OCI-LY7 (cell line): ENCODE data around the gene MIB1. TPM values are rescaled to one million over a fixed set of nuclear protein-coding genes. Genes with fewer than 3 reads are reported as not detected.

Source experiments
- BruUV-seq: library from RNA; stranded (reverse); fragments of 400-500 nt; replicated peaks from 2 replicates; lab custom pipeline; 2021; lab: Mats Ljungman, UMichigan
- CTCF ChIA-PET: fragments of 300-600 bp; sonication (Branson Sonifier 250); formaldehyde crosslinking; loops from one replicate; lab custom pipeline; 2022; ENCODE audit warnings: antibody characterized with exemption; ENCODE audit not compliant: unreplicated experiment; lab: Charles Lee
- POLR2A ChIA-PET: fragments of 300-600 bp; sonication (Branson Sonifier 250); formaldehyde crosslinking; loops from one replicate; lab custom pipeline; 2022; ENCODE audit warnings: antibody characterized with exemption; lab: Charles Lee
- DNase-seq: peaks from one replicate; pipeline ENCODE4 v3.0.0-alpha.2; 2015; ENCODE audit warnings: low spot score
- H2AFZ ChIP-seq: fragments of 200-600 bp; sonication (generic), shearing (Covaris generic); 2 replicates; pipeline ENCODE4 v1.6.1; 2014; ENCODE audit warnings: mild to moderate bottlenecking, antibody characterized with exemption, low read length, moderate library complexity
- H3K27ac ChIP-seq: fragments of 200-600 bp; sonication (generic); 2 replicates; pipeline ENCODE4 v1.5.1; 2014; ENCODE audit warnings: mixed run types, low read depth, mild to moderate bottlenecking, moderate library complexity, low read length, inconsistent platforms; ENCODE audit not compliant: poor library complexity, severe bottlenecking
- H3K36me3 ChIP-seq: fragments of 200-600 bp; sonication (generic); 2 replicates; pipeline ENCODE4 v1.6.1; 2014; ENCODE audit warnings: mild to moderate bottlenecking, antibody characterized with exemption, low read length, moderate library complexity, mixed read lengths; ENCODE audit not compliant: insufficient read depth
- H3K4me1 ChIP-seq: fragments of 200-600 bp; sonication (generic); 2 replicates; pipeline ENCODE4 v1.5.1; 2014; ENCODE audit warnings: mild to moderate bottlenecking, low read length; ENCODE audit not compliant: insufficient read depth, poor library complexity, severe bottlenecking
- H3K4me2 ChIP-seq: fragments of 200-600 bp; sonication (generic); 2 replicates; pipeline ENCODE4 v1.6.1; 2014; ENCODE audit warnings: mild to moderate bottlenecking, low read length
- H3K4me3 ChIP-seq: fragments of 200-600 bp; sonication (generic); 2 replicates; pipeline ENCODE4 v1.5.1; 2014; ENCODE audit warnings: mild to moderate bottlenecking, low read depth, low read length; ENCODE audit not compliant: poor library complexity, severe bottlenecking
- H3K79me2 ChIP-seq: fragments of 200-600 bp; sonication (generic); 2 replicates; pipeline ENCODE4 v1.6.1; 2016; ENCODE audit warnings: low read depth, mild to moderate bottlenecking, low read length, moderate library complexity, mixed read lengths; ENCODE audit not compliant: insufficient read depth
- H3K9me2 ChIP-seq: fragments of 200-600 bp; sonication (generic); 2 replicates; pipeline ENCODE4 v1.6.1; 2016; ENCODE audit warnings: mild to moderate bottlenecking, low read length, mixed read lengths; ENCODE audit not compliant: insufficient read depth
- H3K9me3 ChIP-seq: fragments of 200-600 bp; sonication (generic); 2 replicates; pipeline ENCODE4 v1.6.1; 2014; ENCODE audit warnings: mild to moderate bottlenecking, mixed run types, low read length, mixed read lengths
- H4K20me1 ChIP-seq: fragments of 200-600 bp; sonication (generic); 2 replicates; pipeline ENCODE4 v1.6.1; 2014; ENCODE audit warnings: mild to moderate bottlenecking, antibody characterized with exemption, low read length, moderate library complexity, mixed read lengths; ENCODE audit not compliant: insufficient read depth
- CTCF ChIP-seq: fragments of 200-600 bp; sonication (generic); conservative IDR thresholded peaks from 2 replicates; pipeline ENCODE4 v1.5.1; 2014; ENCODE audit warnings: mild to moderate bottlenecking, antibody characterized with exemption, low read length, moderate library complexity, mixed read lengths
- EZH2phosphoT487 ChIP-seq: fragments of 200-600 bp; sonication (generic); IDR thresholded peaks from 2 replicates; pipeline ENCODE4 v1.6.1; 2018; ENCODE audit warnings: low read depth, borderline replicate concordance, mild to moderate bottlenecking, mixed run types, antibody characterized with exemption, low read length, moderate library complexity, mixed read lengths
- intact Hi-C: fragments of 100-400 bp; cut with micrococcal nuclease; formaldehyde crosslinking; loops from one replicate; pipeline ENCODE4 v1.10.0; 2022; ENCODE audit not compliant: unreplicated experiment
- small RNA-seq: library from RNA; depleted of rRNA; stranded (forward); fragments of <200 nt; gene quantifications from one replicate; pipeline ENCODE3, GENCODE V24; 2014
- total RNA-seq, 2 experiments: library from RNA; depleted of rRNA in 1 of 2; stranded (reverse); fragments of >200 nt in 1 of 2; shearing (Covaris generic) in 1 of 2; gene quantifications; 2 replicates each; pipeline ENCODE4 v1.2.3, GENCODE V29; 2014 to 2022

Gene MIB1
- total RNA-seq, 2 experiments from 2014 or later: 40.5 to 81.6 TPM

- Histone ChIP-seq H3K36me3 (no peaks in the 10 kb centered on the region), H3K9me3 (peaks cover 5% of the 10 kb centered on the region; the same call in 1 of the 2 replicates), H2AFZ (no peak overlapping the region), H3K27ac (no peak overlapping the region), H3K9me2 (no peaks in the 10 kb centered on the region), H3K4me3 (no peak overlapping the region), H4K20me1 (no peaks in the 10 kb centered on the region), H3K4me1 (no peaks in the 10 kb centered on the region), H3K4me2 (no peak overlapping the region), H3K79me2 (no peaks in the 10 kb centered on the region)
- ChIA-PET POLR2A (interaction anchor here (0.9 kb wide), 1 partner anchor 408 kb away, joined by 4 read pairs; no protein-coding TSS in a partner anchor), CTCF (no interaction called here)
- TF ChIP-seq EZH2phosphoT487 (no peak), CTCF (no peak)
- intact Hi-C loops: no loop called here
- BruUV-seq: no TSS peak
- no peak for DNase-seq
Measured at GRCh38 chr18:21916594-21916993, 176.0 kb downstream of the MIB1 start.

- ChIA-PET CTCF (no interaction called here), POLR2A (no interaction called here)
- Histone ChIP-seq H4K20me1 (no peaks in the 10 kb centered on the region), H3K9me3 (peaks cover 5% of the 10 kb centered on the region; the same call in 1 of the 2 replicates), H3K4me3 (no peak overlapping the region), H3K27ac (no peak overlapping the region), H3K4me1 (no peaks in the 10 kb centered on the region), H2AFZ (no peak overlapping the region), H3K79me2 (no peaks in the 10 kb centered on the region), H3K4me2 (no peak overlapping the region), H3K9me2 (no peaks in the 10 kb centered on the region), H3K36me3 (no peaks in the 10 kb centered on the region)
- no peak for TF ChIP-seq EZH2phosphoT487
- TF ChIP-seq CTCF: no peak
- BruUV-seq: no TSS peak
- DNase-seq: no peak
- intact Hi-C loops: no loop called here
Measured at GRCh38 chr18:21918693-21919092, 178.1 kb downstream of the MIB1 start.

Small RNA genes lying within 50 kb of the gene (small RNA-seq; reads per million reads assigned to genes)
- gene AC103987.3 (not detected), gene RF00019 (not detected), gene RF00045 (not detected), gene RF01241 (not detected), gene RN7SL233P (not detected), gene RNU6-1038P (not detected)

Other genes with a start within 250 kb of the MIB1 start
- gene ESCO1, start 140.1 kb upstream of the MIB1 start, total RNA-seq (2014; rRNA removed; shearing (Covaris generic)): 22.1 and 25.3 TPM in 2 replicates
- 37.7 and 41.0 TPM in 2 replicates for gene ESCO1, start 140.1 kb upstream of the MIB1 start, total RNA-seq (2022)
- 133 and 191 TPM in 2 replicates for gene SNRPD1, start 128.5 kb upstream of the MIB1 start, total RNA-seq (2014; rRNA removed; shearing (Covaris generic))
- 142 and 181 TPM in 2 replicates for gene SNRPD1, start 128.5 kb upstream of the MIB1 start, total RNA-seq (2022)
- 126 and 154 TPM in 2 replicates for gene ABHD3, start 36.0 kb upstream of the MIB1 start, total RNA-seq (2014; rRNA removed; shearing (Covaris generic))
- 169 and 185 TPM in 2 replicates for gene ABHD3, start 36.0 kb upstream of the MIB1 start, total RNA-seq (2022)